ENCODE results near the gene MAP2K5.

The MAP2K5 gene

DNA sequence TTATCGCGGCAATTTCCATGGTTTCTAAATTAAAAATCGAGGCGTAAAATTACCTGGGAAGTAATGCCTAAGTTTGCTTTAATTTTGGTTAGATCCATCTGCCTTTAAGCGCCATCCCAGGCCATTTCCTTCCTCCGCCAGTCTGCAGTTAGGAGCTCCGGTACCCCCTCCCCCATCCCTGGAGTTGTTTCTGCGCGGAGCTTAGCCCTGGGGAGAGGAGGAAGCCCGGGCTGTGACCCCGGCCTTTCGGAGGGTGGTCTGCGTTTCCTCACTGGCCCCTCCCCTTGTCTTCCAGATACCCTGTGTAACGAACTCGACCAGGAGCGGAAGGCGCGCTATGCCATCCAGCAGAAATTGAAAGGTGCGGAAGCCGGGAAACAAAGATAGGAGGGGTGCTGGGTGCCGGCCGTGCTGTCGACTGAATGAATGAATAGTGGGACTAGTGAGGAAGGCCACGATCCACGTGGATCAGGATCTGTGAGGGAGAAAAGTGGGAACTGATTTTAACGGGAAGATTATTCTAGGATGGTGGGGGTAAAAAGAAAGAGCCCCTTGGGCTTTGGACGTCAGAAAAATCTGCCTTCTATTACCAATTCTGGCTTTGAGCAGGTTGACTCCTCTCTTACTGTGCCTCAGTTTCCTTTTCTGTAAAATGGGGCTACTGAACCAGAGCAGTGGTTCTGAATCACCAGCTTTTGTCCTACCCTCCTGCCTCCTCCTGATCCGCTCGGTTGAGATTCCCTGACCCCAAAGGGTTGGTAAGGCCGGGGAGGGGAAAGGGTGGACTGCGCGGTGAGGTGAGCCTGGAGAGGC, 290.6 kb downstream of the MAP2K5 start:
- in situ Hi-C loops (cut with HindIII; ENCODE audit: low sequenced_read_pairs): no loop called here
- TF ChIP-seq, protein P1, sequence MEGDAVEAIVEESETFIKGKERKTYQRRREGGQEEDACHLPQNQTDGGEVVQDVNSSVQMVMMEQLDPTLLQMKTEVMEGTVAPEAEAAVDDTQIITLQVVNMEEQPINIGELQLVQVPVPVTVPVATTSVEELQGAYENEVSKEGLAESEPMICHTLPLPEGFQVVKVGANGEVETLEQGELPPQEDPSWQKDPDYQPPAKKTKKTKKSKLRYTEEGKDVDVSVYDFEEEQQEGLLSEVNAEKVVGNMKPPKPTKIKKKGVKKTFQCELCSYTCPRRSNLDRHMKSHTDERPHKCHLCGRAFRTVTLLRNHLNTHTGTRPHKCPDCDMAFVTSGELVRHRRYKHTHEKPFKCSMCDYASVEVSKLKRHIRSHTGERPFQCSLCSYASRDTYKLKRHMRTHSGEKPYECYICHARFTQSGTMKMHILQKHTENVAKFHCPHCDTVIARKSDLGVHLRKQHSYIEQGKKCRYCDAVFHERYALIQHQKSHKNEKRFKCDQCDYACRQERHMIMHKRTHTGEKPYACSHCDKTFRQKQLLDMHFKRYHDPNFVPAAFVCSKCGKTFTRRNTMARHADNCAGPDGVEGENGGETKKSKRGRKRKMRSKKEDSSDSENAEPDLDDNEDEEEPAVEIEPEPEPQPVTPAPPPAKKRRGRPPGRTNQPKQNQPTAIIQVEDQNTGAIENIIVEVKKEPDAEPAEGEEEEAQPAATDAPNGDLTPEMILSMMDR (IDR thresholded peaks at IDR 0.05; ENCODE audit: low read depth, low read length): no peak
- no peak overlapping the region for H3K4me3 ChIP-seq (ENCODE audit: low read depth, low read length)
- DNase-seq (ENCODE audit: low read depth, low spot score): no peak

DNA sequence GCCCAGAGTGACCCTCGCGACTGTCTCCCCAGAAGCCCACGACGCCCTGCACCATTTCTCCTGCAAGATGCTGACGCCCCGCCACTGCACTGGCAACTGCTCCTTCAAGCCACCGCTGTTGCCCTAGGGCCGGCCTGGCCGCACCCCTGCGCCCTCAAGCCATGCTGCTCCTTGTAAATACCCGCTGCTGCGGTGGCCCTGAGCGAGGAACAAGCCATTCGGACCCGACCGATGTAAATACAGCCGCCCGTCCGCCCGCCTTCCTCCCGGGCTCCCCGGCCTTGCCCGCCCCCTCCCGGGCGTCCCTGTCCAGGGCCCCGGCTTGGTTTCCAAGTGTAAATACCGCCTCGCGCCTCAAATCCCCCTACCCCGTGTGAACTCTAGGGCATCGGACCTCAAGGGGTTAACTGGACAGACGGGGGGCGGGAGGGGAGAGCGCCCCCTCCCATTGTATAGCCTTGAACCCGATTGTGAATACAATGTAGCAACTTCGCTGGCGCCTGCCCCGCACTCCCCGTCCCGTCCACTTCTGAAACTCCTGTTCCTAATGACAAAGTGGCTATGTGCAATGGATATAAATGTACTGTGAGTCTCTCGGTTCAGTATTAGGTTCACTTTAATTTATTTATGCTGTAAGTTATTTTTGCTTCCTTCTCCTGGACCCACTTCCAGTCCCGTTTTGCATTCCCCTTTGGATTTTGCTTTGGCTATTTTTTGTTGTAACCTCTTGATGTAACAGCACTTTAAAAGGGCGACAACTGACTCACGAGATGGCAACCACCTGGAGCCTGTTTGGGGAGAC, 291.4 kb downstream of the MAP2K5 start:
- peak; percentile 31 for DNase-seq (ENCODE audit: low read depth, low spot score)
- TF ChIP-seq, protein P1 (IDR thresholded peaks at IDR 0.05; ENCODE audit: low read depth, low read length): peak; percentile 71
- in situ Hi-C loops (cut with HindIII; ENCODE audit: low sequenced_read_pairs): no loop called here
- no peak overlapping the region for H3K4me3 ChIP-seq (ENCODE audit: low read depth, low read length)

DNA sequence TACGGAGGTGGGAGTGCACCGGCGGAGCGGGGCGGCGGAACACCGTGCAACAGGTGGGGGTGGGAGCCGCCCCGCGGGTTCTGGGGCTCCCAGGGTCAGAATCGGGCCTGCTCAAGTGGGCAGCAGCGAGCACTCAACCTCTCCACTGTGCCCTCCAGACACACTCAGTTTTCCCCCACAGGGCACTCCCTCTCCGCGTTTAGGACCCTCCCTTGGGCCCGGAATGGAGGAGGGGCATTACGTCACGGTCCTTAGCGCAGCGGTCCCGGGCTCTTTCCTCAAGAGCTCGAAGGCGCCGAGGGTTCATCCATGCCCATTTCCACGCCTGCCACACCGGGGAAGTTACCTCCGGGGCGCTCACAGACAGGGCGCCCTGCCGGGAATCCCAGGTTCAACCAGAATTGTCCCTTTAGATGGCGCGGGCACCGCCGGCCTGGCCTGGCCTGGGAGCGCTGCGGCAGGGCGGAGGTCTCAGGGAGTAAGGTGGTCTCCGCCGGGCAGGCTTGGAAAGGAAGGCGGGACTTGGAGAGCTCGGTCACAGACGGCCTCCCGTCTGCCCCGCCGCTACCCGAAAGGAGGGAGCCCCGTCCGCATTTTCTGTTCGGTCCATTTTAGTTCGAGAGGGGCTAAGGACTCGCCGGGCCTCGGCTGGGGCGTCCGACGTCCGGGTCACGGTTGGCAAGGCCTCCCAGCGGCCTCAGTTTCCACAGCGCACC, 292.2 kb downstream of the MAP2K5 start:
- in situ Hi-C loops (cut with HindIII; ENCODE audit: low sequenced_read_pairs): no loop called here
- TF ChIP-seq, protein P1 (IDR thresholded peaks at IDR 0.05; ENCODE audit: low read depth, low read length): no peak
- no peak overlapping the region for H3K4me3 ChIP-seq (ENCODE audit: low read depth, low read length)
- no peak for DNase-seq (ENCODE audit: low read depth, low spot score)

DNA sequence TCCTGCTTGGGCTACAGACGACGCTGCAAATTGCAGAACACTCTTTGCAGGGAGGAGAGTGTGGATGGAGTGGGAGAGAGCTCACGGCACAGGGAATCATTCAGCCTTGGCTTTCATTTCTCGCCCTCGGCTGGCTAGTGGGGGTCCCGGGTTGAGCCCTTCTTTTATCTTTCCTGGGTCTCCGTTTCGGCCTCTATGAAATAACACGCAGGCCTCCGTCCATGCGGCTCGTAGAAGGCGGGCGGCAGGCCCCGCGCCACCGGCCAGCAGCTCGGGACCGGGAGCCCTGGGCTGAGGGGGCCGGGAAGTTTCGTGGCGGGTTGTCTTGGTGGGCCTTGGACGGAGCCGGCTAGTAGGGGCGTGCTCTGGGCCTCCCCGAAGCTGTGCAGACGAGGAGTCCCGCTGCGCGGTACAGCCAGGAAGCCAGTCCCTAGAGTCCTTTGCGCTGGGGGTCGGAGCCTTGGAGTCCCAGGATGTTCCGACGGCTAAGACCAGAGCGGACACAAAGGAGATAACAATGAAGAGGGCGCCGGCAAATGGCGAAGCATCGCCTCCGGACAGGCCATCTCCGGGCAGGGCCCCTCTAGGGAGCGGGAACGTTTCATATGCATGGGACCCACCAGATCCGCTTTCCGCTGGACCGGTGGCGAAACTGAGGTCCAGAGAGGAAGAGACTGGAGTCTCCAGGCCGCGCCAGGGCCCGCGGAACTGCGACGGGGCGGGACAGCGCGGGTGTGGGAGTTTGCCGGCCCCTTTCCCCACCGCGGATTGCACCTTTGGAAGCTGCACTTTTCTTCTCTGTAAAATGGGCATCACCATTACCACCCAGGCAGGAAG, 293.0 kb downstream of the MAP2K5 start:
- TF ChIP-seq, protein P1 (IDR thresholded peaks at IDR 0.05; ENCODE audit: low read depth, low read length): no peak
- no peak for DNase-seq (ENCODE audit: low read depth, low spot score)

DNA sequence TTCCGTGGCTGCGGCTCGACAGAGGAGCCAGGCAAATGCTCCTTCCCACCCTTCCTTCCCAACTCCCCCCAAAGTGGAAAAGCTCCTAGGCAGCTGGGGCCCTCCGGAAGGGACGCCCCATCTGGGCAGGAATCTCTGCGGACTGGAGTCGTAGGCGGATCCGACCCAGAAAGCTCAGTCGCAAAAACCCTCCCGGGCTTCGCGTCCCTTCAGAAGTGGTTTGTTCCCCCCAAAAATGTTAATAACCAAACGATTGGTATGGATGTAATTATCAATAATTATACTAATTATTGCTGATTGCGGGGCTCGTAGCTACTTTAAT, 293.6 kb downstream of the MAP2K5 start:
- H3K4me3 ChIP-seq (ENCODE audit: low read depth, low read length): peak overlapping the region; percentile 29
- TF ChIP-seq, protein P1 (IDR thresholded peaks at IDR 0.05; ENCODE audit: low read depth, low read length): no peak
- no peak for DNase-seq (ENCODE audit: low read depth, low spot score)
- in situ Hi-C loops (cut with HindIII; ENCODE audit: low sequenced_read_pairs): no loop called here

More for the DNA sequence above, 293.0 kb downstream of the MAP2K5 start:
- peak overlapping the region; percentile 29 for H3K4me3 ChIP-seq (ENCODE audit: low read depth, low read length)
- in situ Hi-C loops (cut with HindIII; ENCODE audit: low sequenced_read_pairs): no loop called here

DNA sequence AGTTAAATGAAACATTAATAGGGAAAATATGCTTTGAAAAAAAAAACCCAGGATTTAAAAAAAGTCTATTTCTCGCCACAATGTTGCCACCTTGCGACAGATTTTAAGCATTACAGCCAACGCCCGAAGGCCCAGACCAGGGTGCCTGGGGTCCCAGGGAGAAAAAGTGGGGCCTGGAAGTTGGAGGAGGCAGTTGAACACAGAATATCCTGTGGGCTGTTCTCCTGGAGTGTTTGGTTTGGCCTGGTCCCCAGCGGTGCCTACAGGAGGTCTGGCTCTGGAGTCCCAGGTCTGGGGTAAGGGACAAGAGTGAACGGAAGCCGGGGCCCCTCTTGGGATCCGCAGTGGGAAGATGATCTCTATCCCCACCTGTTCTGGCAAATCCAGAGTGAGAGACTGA, 294.0 kb downstream of the MAP2K5 start:
- in situ Hi-C loops (cut with HindIII; ENCODE audit: low sequenced_read_pairs): no loop called here
- DNase-seq (ENCODE audit: low read depth, low spot score): peak; percentile 49
- no peak overlapping the region for H3K4me3 ChIP-seq (ENCODE audit: low read depth, low read length)
- TF ChIP-seq, protein P1 (IDR thresholded peaks at IDR 0.05; ENCODE audit: low read depth, low read length): peak; percentile 73
